Upper lobe of right lung (tissue), 1 donor: Measurements from ENCODE around the gene CNGB1. TPM values are rescaled to one million over a fixed set of nuclear protein-coding genes. Genes with fewer than 3 reads are reported as not detected.

Source experiments
- ATAC-seq: fragments of 200-7000 bp; cut with Tn5 transposase; one replicate; pipeline ENCODE4 v1.9.1; 2020; ENCODE audit warnings: mild to moderate bottlenecking, moderate library complexity
- DNase-seq: peaks from one replicate; pipeline ENCODE4 v3.0.0-alpha.2; 2020
- H3K27ac ChIP-seq: fragments of 200-600 bp; one replicate; pipeline ENCODE4 v1.8.0; 2022
- H3K27me3 ChIP-seq: fragments of 200-600 bp; one replicate; pipeline ENCODE4 v1.8.0; 2022; ENCODE audit warnings: mild to moderate bottlenecking
- H3K36me3 ChIP-seq: fragments of 200-600 bp; one replicate; pipeline ENCODE4 v1.8.0; 2022
- H3K4me1 ChIP-seq: fragments of 200-600 bp; one replicate; pipeline ENCODE4 v1.8.0; 2022
- H3K4me3 ChIP-seq: fragments of 200-600 bp; one replicate; pipeline ENCODE4 v1.8.0; 2022; ENCODE audit warnings: mild to moderate bottlenecking
- H3K9me3 ChIP-seq: fragments of 200-600 bp; one replicate; pipeline ENCODE4 v1.8.0; 2022
- CTCF ChIP-seq: fragments of 200-600 bp; IDR thresholded peaks from one replicate; pipeline ENCODE4 v1.8.0; 2022; ENCODE audit warnings: antibody characterized with exemption
- intact Hi-C: fragments of 100-400 bp; cut with DNase I; formaldehyde crosslinking; loops from one replicate; pipeline ENCODE4 v1.11.0; 2022
- total RNA-seq: library from RNA; stranded (reverse); fragmentation: NEBNext Ultra II Directional; extraction: Animal tissue kit (Norgen Biotek cat#: 25700); gene quantifications from one replicate; pipeline ENCODE4 v1.2.1, GENCODE V29; 2021
- donor health status: DM: no; HTN: yes; CAD: no; lungs with severe emphysema.

CNGB1 gene
- total RNA-seq, 1 donor from 2014 or later = not detected

GRCh38 chr16:57930533-57930932 lies 40.4 kb downstream of the CNGB1 start:
- H3K9me3 ChIP-seq = no peaks in the 10 kb centered on the region
- no peaks in the 10 kb centered on the region for H3K4me1 ChIP-seq
- no peaks in the 10 kb centered on the region for H3K36me3 ChIP-seq
- H3K27ac ChIP-seq = no peak overlapping the region
- no peaks in the 10 kb centered on the region for H3K27me3 ChIP-seq
- no peak for ATAC-seq
- intact Hi-C loops = no loop called here
- no peak for DNase-seq
- H3K4me3 ChIP-seq = no peak overlapping the region
- TF ChIP-seq CTCF = no peak

GRCh38 chr16:57929250-57929649 lies 41.7 kb downstream of the CNGB1 start:
- Histone ChIP-seq H3K4me1 (no peaks in the 10 kb centered on the region), H3K9me3 (no peaks in the 10 kb centered on the region), H3K27me3 (no peaks in the 10 kb centered on the region), H3K36me3 (no peaks in the 10 kb centered on the region), H3K27ac (no peak overlapping the region), H3K4me3 (no peak overlapping the region)
- intact Hi-C loops = no loop called here
- no peak for ATAC-seq
- TF ChIP-seq CTCF = no peak
- no peak for DNase-seq

GRCh38 chr16:57926041-57926440 lies 44.9 kb downstream of the CNGB1 start:
- intact Hi-C loops = no loop called here
- no peak overlapping the region for H3K27ac ChIP-seq

GRCh38 chr16:57925310-57925709 lies 45.6 kb downstream of the CNGB1 start:
- H3K36me3 ChIP-seq = no peaks in the 10 kb centered on the region
- no peak overlapping the region for H3K27ac ChIP-seq
- H3K27me3 ChIP-seq = no peaks in the 10 kb centered on the region
- H3K4me3 ChIP-seq = no peak overlapping the region
- no peak for DNase-seq
- no peak for TF ChIP-seq CTCF
- H3K9me3 ChIP-seq = no peaks in the 10 kb centered on the region
- intact Hi-C loops = no loop called here
- no peak for ATAC-seq
- no peaks in the 10 kb centered on the region for H3K4me1 ChIP-seq

More at GRCh38 chr16:57926041-57926440, 44.9 kb downstream of the CNGB1 start:
- Histone ChIP-seq H3K4me1 (no peaks in the 10 kb centered on the region), H3K9me3 (no peaks in the 10 kb centered on the region), H3K4me3 (no peak overlapping the region), H3K36me3 (no peaks in the 10 kb centered on the region), H3K27me3 (no peaks in the 10 kb centered on the region)
- DNase-seq = no peak
- ATAC-seq = no peak
- no peak for TF ChIP-seq CTCF

GRCh38 chr16:57924514-57924913 lies 46.4 kb downstream of the CNGB1 start:
- intact Hi-C loops = no loop called here
- H3K27ac ChIP-seq = no peak overlapping the region
- DNase-seq = no peak
- no peak overlapping the region for H3K4me3 ChIP-seq
- no peak for TF ChIP-seq CTCF
- no peaks in the 10 kb centered on the region for H3K4me1 ChIP-seq
- H3K36me3 ChIP-seq = no peaks in the 10 kb centered on the region
- H3K9me3 ChIP-seq = no peaks in the 10 kb centered on the region
- no peak for ATAC-seq
- no peaks in the 10 kb centered on the region for H3K27me3 ChIP-seq

GRCh38 chr16:57923841-57924240 lies 47.1 kb downstream of the CNGB1 start:
- no peak for ATAC-seq
- H3K9me3 ChIP-seq = no peaks in the 10 kb centered on the region
- TF ChIP-seq CTCF = no peak
- no peak for DNase-seq
- no peaks in the 10 kb centered on the region for H3K36me3 ChIP-seq
- H3K27ac ChIP-seq = no peak overlapping the region
- intact Hi-C loops = no loop called here
- H3K4me3 ChIP-seq = no peak overlapping the region
- no peaks in the 10 kb centered on the region for H3K27me3 ChIP-seq
- no peaks in the 10 kb centered on the region for H3K4me1 ChIP-seq
